ENCODE measurements around the gene ATP13A2.

Gene ATP13A2

GRCh38 chr1:17001760-17002523, 9.8 kb downstream of the ATP13A2 start:
- DNase-seq, result no peak

- no peak for DNase-seq
These were observed 11.9 kb downstream of the ATP13A2 start for GRCh38 chr1:16999863-17000262.

- DNase-seq, result no peak
These were observed 13.1 kb downstream of the ATP13A2 start for GRCh38 chr1:16998589-16998988.

GRCh38 chr1:16996845-16997244, 14.9 kb downstream of the ATP13A2 start:
- no peak for DNase-seq

- DNase-seq, result no peak
These were observed 18.1 kb downstream of the ATP13A2 start for GRCh38 chr1:16993521-16994038.

DNA sequence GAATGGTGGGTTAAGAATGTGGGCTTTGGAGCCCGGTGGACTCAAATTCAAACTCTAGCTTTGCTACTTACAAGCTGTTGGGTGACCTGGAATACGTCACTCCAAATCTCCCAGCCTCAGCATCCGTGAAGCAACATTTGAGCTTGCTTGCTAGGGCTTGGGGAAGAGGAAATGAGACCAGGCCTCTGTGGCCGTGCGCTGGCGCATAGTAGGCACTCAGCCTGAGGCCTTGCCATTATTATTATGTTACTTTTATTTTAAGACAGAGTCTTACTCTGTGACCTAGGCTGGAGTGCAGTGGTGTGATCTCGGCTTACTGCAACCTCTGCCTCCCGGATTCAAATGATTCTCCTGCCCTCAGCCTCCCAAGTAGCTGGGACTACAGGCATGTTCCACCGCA, 19.1 kb downstream of the ATP13A2 start:
- no peak for DNase-seq

DNA sequence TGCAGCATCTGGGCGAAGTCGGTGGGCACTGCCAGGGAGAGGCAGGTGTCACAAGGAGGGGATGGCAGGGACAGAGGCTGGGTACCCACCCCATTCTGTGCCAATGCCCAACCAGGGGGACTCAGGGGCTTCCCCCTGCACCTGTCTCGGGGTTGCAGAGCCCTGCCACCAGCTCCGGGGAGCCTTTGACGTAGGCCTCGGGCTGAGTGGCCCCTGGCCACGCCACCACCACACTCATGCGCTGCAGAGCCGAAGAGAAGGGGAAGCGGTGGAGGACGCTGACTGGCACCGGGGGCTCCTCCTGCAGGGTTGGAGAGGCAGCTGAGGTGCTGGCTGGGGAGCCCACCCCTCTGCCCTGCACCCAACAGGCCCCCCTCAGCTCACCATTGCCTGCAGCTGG, 19.6 kb downstream of the ATP13A2 start:
- DNase-seq, result no peak

GRCh38 chr1:16991571-16991970, 20.2 kb downstream of the ATP13A2 start:
- no peak for DNase-seq

- DNase-seq, result no peak
These were observed 21.9 kb downstream of the ATP13A2 start for GRCh38 chr1:16989676-16990391.

- DNase-seq, result no peak
These were observed 23.5 kb downstream of the ATP13A2 start for GRCh38 chr1:16988210-16988609.

GRCh38 chr1:16986962-16987361, 24.8 kb downstream of the ATP13A2 start:
- no peak for DNase-seq

- DNase-seq, result no peak
These were observed 25.2 kb downstream of the ATP13A2 start for GRCh38 chr1:16986560-16986959.

DNA sequence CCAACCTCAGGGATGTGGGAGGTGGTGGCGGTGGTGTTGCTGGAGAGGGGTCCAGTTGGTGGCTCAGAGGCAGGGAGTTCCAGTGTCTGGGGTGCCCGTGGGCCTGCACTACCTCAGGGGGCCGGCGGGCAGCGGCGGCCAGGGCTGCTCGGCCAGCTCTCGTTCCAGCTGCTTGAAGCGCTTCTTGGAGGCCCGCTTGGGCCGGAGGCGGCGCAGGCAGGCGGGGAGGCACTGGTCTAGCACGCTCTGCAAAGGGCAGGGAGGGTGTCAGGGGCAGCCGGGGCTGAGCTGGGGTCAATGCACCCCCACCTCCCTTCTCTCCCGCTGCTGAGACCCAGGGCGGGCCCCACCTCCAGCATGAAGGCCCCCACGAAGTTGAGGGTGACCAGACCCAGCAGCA, 25.6 kb downstream of the ATP13A2 start:
- DNase-seq, result no peak

DNA sequence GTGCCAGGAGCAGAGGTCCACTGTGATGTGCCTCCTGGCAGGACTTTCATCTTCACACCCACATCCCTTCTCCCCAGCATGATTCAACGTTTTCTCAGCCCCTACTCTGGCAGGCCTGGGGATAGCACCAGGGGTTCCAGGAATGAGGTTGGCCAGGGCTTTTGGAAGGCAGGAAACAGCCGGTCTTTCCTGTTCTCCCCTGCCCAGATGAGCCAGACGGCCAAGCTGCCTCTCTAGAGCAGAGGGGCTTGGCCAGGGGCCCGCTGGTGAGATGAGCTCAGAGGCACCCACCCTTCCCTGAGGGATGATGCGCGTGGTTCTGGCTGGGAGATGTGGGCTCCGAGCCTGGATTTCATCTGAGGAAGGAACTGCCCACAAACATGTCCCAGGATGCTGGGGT, 27.0 kb downstream of the ATP13A2 start:
- no peak for DNase-seq

- no peak for DNase-seq
These were observed 28.1 kb downstream of the ATP13A2 start for GRCh38 chr1:16983649-16984048.

- DNase-seq, result no peak
These were observed 28.8 kb downstream of the ATP13A2 start for GRCh38 chr1:16982902-16983301.

DNA sequence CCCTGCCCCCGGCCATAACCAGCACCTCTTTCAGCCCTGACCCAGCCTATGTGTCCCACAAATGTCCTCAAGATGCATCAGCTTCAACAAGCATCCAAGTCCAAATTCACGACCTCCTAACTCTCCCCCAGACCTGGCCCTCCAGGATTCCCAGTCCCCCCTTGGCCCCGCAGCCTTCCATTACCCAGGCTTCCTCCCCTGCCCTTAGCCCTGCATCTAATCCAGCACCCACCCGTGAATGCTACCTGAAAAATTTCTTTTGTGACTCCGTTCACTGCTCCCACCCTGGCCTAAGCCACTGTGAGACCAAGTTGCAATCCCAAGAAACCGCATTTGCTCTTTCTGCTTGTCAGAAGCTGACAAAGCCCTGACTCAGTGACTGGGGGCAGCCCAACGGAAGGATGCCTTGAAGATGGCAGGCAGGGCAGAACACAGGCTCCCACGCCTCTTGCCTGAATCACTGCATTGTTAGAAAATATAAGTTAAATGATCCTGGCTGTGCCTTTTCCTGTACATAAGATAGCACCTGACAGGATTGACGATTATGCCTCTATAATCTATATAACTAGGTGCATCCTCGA, 30.4 kb downstream of the ATP13A2 start:
- DNase-seq, result no peak

DNA sequence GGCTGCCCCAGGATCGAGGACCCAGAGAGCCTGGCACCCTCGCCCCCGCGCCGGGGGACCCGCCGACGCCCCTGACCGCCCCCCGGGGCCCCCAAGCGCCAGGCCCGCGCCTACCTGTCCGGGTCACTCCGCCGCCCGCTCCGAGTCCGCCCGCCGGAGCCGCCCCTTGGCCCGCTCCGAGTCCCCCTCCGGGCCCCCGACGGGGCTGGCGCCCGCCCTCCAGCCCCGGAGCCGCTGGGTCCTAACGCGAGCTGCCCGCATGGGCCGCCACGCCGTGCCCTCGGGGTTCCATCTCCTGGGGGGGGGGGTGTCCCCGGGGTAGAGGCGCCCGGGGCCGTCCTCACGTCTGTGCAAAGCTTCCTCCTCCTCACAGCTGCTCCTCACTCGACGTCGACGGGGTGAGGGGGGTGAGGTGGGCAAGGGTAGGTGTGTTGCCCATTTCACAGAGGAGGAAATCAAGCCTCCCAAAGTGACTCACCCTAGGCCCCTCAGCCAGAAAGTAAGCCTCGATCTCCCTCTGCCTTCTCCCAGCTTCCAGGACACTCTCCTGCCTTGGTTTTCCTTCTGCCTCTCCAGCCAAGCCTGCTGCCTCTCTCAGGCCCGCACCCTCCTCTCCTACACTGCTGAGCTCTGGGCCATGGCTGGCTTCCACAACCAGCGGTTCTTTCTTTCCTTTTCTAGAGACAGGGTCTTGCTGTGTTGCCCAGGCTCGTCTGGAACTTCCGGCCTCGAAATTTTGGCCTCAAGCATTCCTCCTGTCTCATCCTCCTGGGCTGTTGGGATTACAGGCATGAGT, 31.1 kb downstream of the ATP13A2 start, which contains the start of gene MFAP2:
TSS of gene MFAP2 (minus strand) at position 148 of the 796 bp plus-strand sequence. CDS start 2,347 bp downstream, outside the sequence.
- no peak for DNase-seq

- no peak for DNase-seq
These were observed 32.0 kb downstream of the ATP13A2 start for GRCh38 chr1:16979475-16980327.

- DNase-seq, result no peak
These were observed 32.9 kb downstream of the ATP13A2 start for GRCh38 chr1:16978567-16979474.

DNA sequence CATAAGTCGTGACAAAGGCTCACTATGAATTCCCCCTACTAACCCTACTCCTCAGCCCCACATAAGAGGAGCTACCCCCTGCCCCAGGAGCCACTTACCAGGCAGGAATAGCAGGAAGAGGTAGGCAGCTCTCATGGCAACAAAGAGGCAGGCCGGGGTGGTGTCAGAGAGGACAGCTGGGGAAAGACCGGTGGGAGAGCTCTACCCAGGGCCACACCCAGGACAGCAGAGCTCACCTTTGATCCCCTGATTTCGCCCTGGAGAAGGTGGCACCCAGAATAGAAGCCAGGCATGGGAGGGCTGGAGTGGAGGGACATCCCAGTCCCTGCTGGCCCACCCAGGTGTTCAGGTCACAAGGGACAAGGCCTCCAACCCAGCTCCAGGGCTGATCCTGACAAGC, 33.6 kb downstream of the ATP13A2 start:
- no peak for DNase-seq

Data from activated CD4-positive, CD25-positive, alpha-beta regulatory T cell treated with anti-CD3 and anti-CD28 coated beads, Interleukin-2, amount 50 U/mL, for 72 hours (primary cell).